Keratinocyte (primary cell): ENCODE data around the gene PIBF1. TPM values are rescaled to one million over a fixed set of nuclear protein-coding genes. Genes with fewer than 3 reads are reported as not detected.

Experiments used
- DNase-seq: peaks from one replicate; pipeline ENCODE4 v3.0.0-alpha.2; 2011; ENCODE audit warnings: low read depth, missing footprints, low spot score
- FAIRE-seq: peaks from 2 replicates; lab custom pipeline; 2011; peaks lifted over from hg19 to GRCh38; lab: Jason Lieb, UNC
- H2AFZ ChIP-seq: 2 replicates; pipeline ENCODE4 v1.6.0; 2012; ENCODE audit warnings: low read length, control low read depth, inconsistent platforms; ENCODE audit not compliant: control insufficient read depth
- H3K27ac ChIP-seq: 2 replicates; pipeline ENCODE4 v1.5.1; 2011; ENCODE audit warnings: low read length; ENCODE audit not compliant: control insufficient read depth, insufficient read depth
- H3K27me3 ChIP-seq: 3 replicates; pipeline ENCODE4 v1.6.0; 2011; ENCODE audit warnings: low read length; ENCODE audit not compliant: control insufficient read depth, insufficient read depth; ENCODE audit errors: extremely low read depth
- H3K36me3 ChIP-seq, 2 experiments: 2 replicates in 1 of 2; 3 replicates in 1 of 2; pipeline ENCODE4 v1.5.1; 2011; ENCODE audit warnings: low read length in 2 of 2, mild to moderate bottlenecking in 1 of 2; ENCODE audit not compliant: control insufficient read depth in 2 of 2, insufficient read depth in 2 of 2; ENCODE audit errors: extremely low read depth in 1 of 2
- H3K4me1 ChIP-seq: 3 replicates; pipeline ENCODE4 v1.5.1; 2011; ENCODE audit warnings: low read length; ENCODE audit not compliant: control insufficient read depth, insufficient read depth; ENCODE audit errors: extremely low read depth
- H3K4me2 ChIP-seq: 3 replicates; pipeline ENCODE4 v1.6.0; 2011; ENCODE audit warnings: low read depth, low read length; ENCODE audit not compliant: control insufficient read depth, insufficient read depth; ENCODE audit errors: extremely low read depth
- H3K4me3 ChIP-seq, 3 experiments: fragments of 200-600 bp in 1 of 3; sonication (generic) in 1 of 3; 2 replicates in 2 of 3; 3 replicates in 1 of 3; pipeline ENCODE4 v1.5.1; 2011 to 2016; ENCODE audit warnings: low read length in 3 of 3, mild to moderate bottlenecking in 3 of 3, control low read depth in 2 of 3, inconsistent platforms in 1 of 3, low read depth in 1 of 3, mixed read lengths in 1 of 3, mixed run types in 1 of 3, moderate library complexity in 1 of 3; ENCODE audit not compliant: control insufficient read depth in 2 of 3, insufficient read depth in 2 of 3; ENCODE audit errors: extremely low read depth in 1 of 3
- H3K79me2 ChIP-seq: 2 replicates; pipeline ENCODE4 v1.6.0; 2012; ENCODE audit warnings: low read length; ENCODE audit not compliant: control insufficient read depth, insufficient read depth
- H3K9ac ChIP-seq: 3 replicates; pipeline ENCODE4 v1.6.0; 2011; ENCODE audit warnings: low read length; ENCODE audit not compliant: control insufficient read depth, insufficient read depth; ENCODE audit errors: extremely low read depth
- H3K9me1 ChIP-seq: 3 replicates; pipeline ENCODE4 v1.6.0; 2011; ENCODE audit warnings: low read length; ENCODE audit not compliant: control insufficient read depth, insufficient read depth; ENCODE audit errors: extremely low read depth
- H3K9me3 ChIP-seq: 2 replicates; pipeline ENCODE4 v1.5.1; 2012; ENCODE audit warnings: low read depth, low read length; ENCODE audit not compliant: control insufficient read depth
- H4K20me1 ChIP-seq: 3 replicates; pipeline ENCODE4 v1.6.0; 2011; ENCODE audit warnings: low read length; ENCODE audit not compliant: control insufficient read depth, insufficient read depth; ENCODE audit errors: extremely low read depth
- EZH2 ChIP-seq: IDR thresholded peaks from one replicate; pipeline ENCODE4 v1.6.1; 2012; ENCODE audit warnings: inconsistent platforms, mild to moderate bottlenecking, low read length, moderate library complexity
- dilution Hi-C: fragments of 300-500 bp; cut with MboI; formaldehyde crosslinking; loops from one replicate; pipeline ENCODE4 v1.7.0; 2020; ENCODE audit warnings: low sequenced_read_pairs; ENCODE audit not compliant: extremely low pct_ligation_motif_present
- polyA plus RNA-seq, 5 experiments: library from polyadenylated mRNA; depleted of rRNA in 3 of 5; stranded (reverse) in 3 of 5; stranded (forward) in 1 of 5; unstranded in 1 of 5; fragments of >200 nt; gene quantifications; 1 replicate in 1 of 5; 2 replicates in 3 of 5; 3 replicates in 1 of 5; pipeline versions ENCODE4 v1.2.1 to v1.2.3, GENCODE V29; 2011 to 2012; ENCODE audit warnings: missing spikeins in 2 of 5, low read depth in 1 of 5, low replicate concordance in 1 of 5
- TF ChIP-seq, protein P1 (sequence below), 3 experiments: IDR thresholded peaks in 1 of 3; conservative IDR thresholded peaks in 1 of 3; optimal IDR thresholded peaks in 1 of 3; 2 replicates in 2 of 3; 3 replicates in 1 of 3; pipeline versions ENCODE3 to v1.5.1; 2011; ENCODE audit warnings: low read length in 3 of 3, mild to moderate bottlenecking in 3 of 3, moderate library complexity in 2 of 3, control low read depth in 1 of 3, inconsistent platforms in 1 of 3; ENCODE audit not compliant: insufficient read depth in 2 of 3; ENCODE audit errors: extremely low read depth in 1 of 3

The PIBF1 gene
- polyA plus RNA-seq, 1 donor (not counting 4 experiments of a cell fraction or from before 2014, with no cell fraction given): 9.1 TPM

DNA sequence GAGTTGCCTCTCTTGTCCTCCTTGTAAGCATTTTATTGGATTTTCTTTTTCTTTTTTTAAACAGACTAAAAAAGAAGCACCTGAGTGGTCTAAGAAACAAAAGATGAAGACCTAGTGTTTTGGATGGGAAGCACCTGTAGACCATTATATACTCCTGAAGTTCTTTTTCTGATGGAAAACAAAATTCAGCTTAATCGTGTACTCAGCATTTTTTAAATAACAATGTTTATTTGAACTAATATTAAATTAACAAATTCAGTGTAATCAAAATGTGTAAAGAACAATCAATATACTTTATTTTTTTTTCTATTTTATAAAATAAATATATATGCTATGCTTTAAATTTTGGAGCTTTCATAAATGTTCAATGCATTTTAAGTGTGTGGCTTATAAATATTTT lies 233.9 kb downstream of the PIBF1 start:
- no peak for TF ChIP-seq EZH2
- TF ChIP-seq, protein P1, sequence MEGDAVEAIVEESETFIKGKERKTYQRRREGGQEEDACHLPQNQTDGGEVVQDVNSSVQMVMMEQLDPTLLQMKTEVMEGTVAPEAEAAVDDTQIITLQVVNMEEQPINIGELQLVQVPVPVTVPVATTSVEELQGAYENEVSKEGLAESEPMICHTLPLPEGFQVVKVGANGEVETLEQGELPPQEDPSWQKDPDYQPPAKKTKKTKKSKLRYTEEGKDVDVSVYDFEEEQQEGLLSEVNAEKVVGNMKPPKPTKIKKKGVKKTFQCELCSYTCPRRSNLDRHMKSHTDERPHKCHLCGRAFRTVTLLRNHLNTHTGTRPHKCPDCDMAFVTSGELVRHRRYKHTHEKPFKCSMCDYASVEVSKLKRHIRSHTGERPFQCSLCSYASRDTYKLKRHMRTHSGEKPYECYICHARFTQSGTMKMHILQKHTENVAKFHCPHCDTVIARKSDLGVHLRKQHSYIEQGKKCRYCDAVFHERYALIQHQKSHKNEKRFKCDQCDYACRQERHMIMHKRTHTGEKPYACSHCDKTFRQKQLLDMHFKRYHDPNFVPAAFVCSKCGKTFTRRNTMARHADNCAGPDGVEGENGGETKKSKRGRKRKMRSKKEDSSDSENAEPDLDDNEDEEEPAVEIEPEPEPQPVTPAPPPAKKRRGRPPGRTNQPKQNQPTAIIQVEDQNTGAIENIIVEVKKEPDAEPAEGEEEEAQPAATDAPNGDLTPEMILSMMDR (optimal IDR thresholded peaks at IDR 0.05 in 1 of 3, IDR thresholded peaks at IDR 0.05 in 1 of 3, conservative IDR thresholded peaks at IDR 0.05 in 1 of 3; ENCODE audit: extremely low read depth in 1 of 3, insufficient read depth in 2 of 3, low read length in 3 of 3): no peak
- no peak overlapping the region for H2AFZ ChIP-seq
- no peaks in the 10 kb centered on the region for H3K79me2 ChIP-seq
- no peaks in the 10 kb centered on the region for H3K27me3 ChIP-seq
- H3K9me1 ChIP-seq: no peaks in the 10 kb centered on the region
- no peak overlapping the region for H3K9ac ChIP-seq
- H3K9me3 ChIP-seq: no peaks in the 10 kb centered on the region
- H4K20me1 ChIP-seq: no peaks in the 10 kb centered on the region
- dilution Hi-C loops: no loop called here
- no peak overlapping the region for H3K4me2 ChIP-seq
- DNase-seq: no peak
- H3K4me1 ChIP-seq: no peaks in the 10 kb centered on the region
- no peak overlapping the region for H3K4me3 ChIP-seq
- no peaks in the 10 kb centered on the region for H3K36me3 ChIP-seq
- FAIRE-seq: no peak
- H3K27ac ChIP-seq: no peak overlapping the region

DNA sequence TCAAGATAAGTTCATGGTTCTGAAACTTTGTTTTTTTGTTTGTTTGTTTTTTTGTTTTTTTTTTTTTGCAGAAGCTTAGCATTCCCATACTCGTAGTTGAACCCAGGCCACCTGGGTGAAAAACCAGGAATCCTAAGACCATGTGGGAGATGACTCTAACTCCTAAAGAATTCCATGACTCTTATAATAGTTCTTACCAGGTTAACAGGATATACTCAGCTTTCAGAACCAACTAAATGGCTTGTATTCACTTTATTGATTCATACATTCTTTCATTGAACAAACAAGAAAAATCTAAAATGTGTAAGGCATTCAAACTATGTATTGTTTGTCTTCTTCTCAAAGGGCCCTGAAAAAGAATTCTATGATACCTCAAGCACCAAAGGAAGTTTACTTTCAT lies 236.4 kb downstream of the PIBF1 start:
- H3K36me3 ChIP-seq: no peaks in the 10 kb centered on the region
- FAIRE-seq (no peak), DNase-seq (no peak)
- no peak overlapping the region for H2AFZ ChIP-seq
- no peaks in the 10 kb centered on the region for H3K4me1 ChIP-seq
- no peak overlapping the region for H3K27ac ChIP-seq
- H3K27me3 ChIP-seq: no peaks in the 10 kb centered on the region
- no peak overlapping the region for H3K4me3 ChIP-seq
- H3K79me2 ChIP-seq: no peaks in the 10 kb centered on the region
- no peaks in the 10 kb centered on the region for H3K9me1 ChIP-seq
- H3K4me2 ChIP-seq: no peak overlapping the region
- H3K9ac ChIP-seq: no peak overlapping the region
- dilution Hi-C loops: no loop called here
- no peak for TF ChIP-seq EZH2
- TF ChIP-seq, protein P1 (optimal IDR thresholded peaks at IDR 0.05 in 1 of 3, IDR thresholded peaks at IDR 0.05 in 1 of 3, conservative IDR thresholded peaks at IDR 0.05 in 1 of 3; ENCODE audit: extremely low read depth in 1 of 3, insufficient read depth in 2 of 3, low read length in 3 of 3): no peak
- H4K20me1 ChIP-seq: no peaks in the 10 kb centered on the region
- no peaks in the 10 kb centered on the region for H3K9me3 ChIP-seq
